ENCODE data around the gene FSCN2.

Gene FSCN2

DNA sequence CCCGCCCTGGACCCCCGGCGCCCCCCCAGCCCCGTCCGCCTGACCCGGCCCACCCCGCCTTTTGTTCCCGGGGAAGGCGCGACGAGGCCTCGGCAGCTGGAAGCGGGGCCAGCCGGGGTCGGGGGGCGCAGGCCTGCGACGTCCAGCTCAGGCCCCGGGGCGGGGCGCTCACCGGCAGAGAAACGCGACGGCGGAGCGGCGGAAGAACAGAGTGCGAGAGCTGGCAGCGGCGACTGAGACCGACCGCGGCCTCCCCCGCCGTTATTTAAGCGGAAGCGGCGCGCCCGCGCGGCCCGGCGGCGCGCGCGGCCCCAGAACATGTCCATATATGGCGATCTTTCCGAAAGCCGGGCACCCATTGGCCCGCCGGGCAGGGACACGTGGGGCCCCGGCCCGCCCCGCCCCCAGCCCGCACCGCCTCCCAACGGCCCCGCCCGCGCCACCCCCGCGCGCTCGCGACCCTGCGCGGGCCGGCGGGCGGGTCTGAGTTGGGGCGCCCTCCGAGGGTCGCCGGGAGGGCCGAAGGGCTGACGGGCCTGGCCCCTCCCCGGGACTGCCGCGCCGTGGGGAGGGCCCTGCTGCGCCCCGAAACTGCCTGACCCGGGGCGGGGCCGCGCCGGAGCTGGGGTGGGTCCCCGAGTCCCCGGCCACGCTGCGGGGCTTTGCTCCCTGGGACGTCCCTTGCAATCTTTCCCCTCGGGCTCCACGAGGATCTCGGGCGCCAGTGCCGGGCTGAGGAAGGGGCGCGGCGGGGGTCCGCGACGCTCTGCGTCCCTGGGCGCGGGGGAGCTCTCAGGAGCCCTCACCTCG is 15.4 kb upstream of the FSCN2 start, which contains the start of gene ACTG1:
Gene ACTG1 (minus strand): TSS at position 238 of the 810 bp plus-strand sequence. CDS start 445 bp downstream, outside the sequence.
- Histone ChIP-seq H3K4me1 (ENCODE audit: insufficient read depth, low read length) (peaks cover 24% of the 10 kb centered on the region), H3K4me3 (ENCODE audit: low read length) (peak within 1 kb of the TSS; percentile 87), H3K9me3 (ENCODE audit: low read length) (no peaks in the 10 kb centered on the region), H2AFZ (ENCODE audit: low read depth, low read length) (no peak within 1 kb of the TSS), H3K36me3 (ENCODE audit: insufficient read depth, low read length) (peaks cover 36% of the 10 kb centered on the region), H3K27me3 (ENCODE audit: insufficient read depth, low read length) (no peaks in the 10 kb centered on the region)

GRCh38 chr17:81513372-81513752 is 14.8 kb upstream of the FSCN2 start:
- Histone ChIP-seq H3K4me3 (ENCODE audit: low read length) (peak overlapping the region; percentile 83), H3K36me3 (ENCODE audit: insufficient read depth, low read length) (peaks cover 36% of the 10 kb centered on the region), H3K9me3 (ENCODE audit: low read length) (no peaks in the 10 kb centered on the region), H3K27me3 (ENCODE audit: insufficient read depth, low read length) (no peaks in the 10 kb centered on the region), H2AFZ (ENCODE audit: low read depth, low read length) (no peak overlapping the region), H3K4me1 (ENCODE audit: insufficient read depth, low read length) (peaks cover 24% of the 10 kb centered on the region)

GRCh38 chr17:81513753-81514488 is 14.3 kb upstream of the FSCN2 start:
- peaks cover 31% of the 10 kb centered on the region for H3K36me3 ChIP-seq (ENCODE audit: insufficient read depth, low read length)
- peak overlapping the region; percentile 83 for H3K4me3 ChIP-seq (ENCODE audit: low read length)
- peaks cover 27% of the 10 kb centered on the region for H3K4me1 ChIP-seq (ENCODE audit: insufficient read depth, low read length)
- no peak overlapping the region for H2AFZ ChIP-seq (ENCODE audit: low read depth, low read length)
- no peaks in the 10 kb centered on the region for H3K27me3 ChIP-seq (ENCODE audit: insufficient read depth, low read length)
- no peaks in the 10 kb centered on the region for H3K9me3 ChIP-seq (ENCODE audit: low read length)

DNA sequence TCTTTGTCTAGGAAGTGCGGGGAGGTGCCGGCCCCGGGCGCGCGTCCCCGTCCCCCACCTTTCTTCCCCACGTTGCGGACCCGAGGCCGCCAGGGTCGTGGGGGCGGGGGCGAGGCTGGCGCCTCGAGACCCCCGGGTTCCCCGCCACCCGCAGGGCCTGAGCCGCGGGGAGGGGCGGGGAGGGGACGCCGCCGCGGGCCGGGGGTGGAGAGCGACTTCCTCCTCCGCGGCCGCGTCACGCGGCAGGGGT is 13.8 kb upstream of the FSCN2 start:
- Histone ChIP-seq H3K27me3 (ENCODE audit: insufficient read depth, low read length) (no peaks in the 10 kb centered on the region), H3K36me3 (ENCODE audit: insufficient read depth, low read length) (peaks cover 27% of the 10 kb centered on the region), H2AFZ (ENCODE audit: low read depth, low read length) (no peak overlapping the region), H3K4me1 (ENCODE audit: insufficient read depth, low read length) (peaks cover 22% of the 10 kb centered on the region), H3K9me3 (ENCODE audit: low read length) (no peaks in the 10 kb centered on the region), H3K4me3 (ENCODE audit: low read length) (peak overlapping the region; percentile 83)

GRCh38 chr17:81514739-81515529 is 13.2 kb upstream of the FSCN2 start:
- Histone ChIP-seq H3K36me3 (ENCODE audit: insufficient read depth, low read length) (peaks cover 21% of the 10 kb centered on the region), H3K27me3 (ENCODE audit: insufficient read depth, low read length) (no peaks in the 10 kb centered on the region), H3K4me3 (ENCODE audit: low read length) (peak overlapping the region; percentile 83), H2AFZ (ENCODE audit: low read depth, low read length) (no peak overlapping the region), H3K9me3 (ENCODE audit: low read length) (no peaks in the 10 kb centered on the region), H3K4me1 (ENCODE audit: insufficient read depth, low read length) (peaks cover 18% of the 10 kb centered on the region)

DNA sequence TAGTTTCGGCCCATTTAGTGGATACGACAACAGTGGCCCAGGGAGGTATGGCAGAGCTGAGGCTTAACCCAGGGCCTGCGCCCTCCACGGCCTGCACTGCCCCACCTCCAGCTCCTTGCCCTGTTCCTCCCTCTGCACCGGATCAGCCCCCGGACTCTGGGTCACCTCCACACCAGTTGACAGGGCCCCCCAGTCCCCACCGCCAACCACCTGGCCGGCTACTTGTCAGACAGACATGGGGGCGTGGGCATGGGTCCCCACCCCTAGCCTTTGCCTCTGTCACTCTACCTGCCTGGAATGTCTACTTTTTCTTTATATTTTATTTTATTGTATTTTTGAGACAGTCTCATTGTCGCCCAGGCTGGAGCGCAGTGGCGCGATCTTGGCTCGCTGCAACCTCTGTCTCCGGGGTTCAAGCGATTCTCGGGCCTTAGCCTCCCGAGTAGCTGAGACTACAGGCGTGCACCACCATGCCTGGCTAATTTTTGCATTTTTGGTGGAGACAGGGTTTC is 12.6 kb upstream of the FSCN2 start:
- Histone ChIP-seq H3K27me3 (ENCODE audit: insufficient read depth, low read length) (no peaks in the 10 kb centered on the region), H3K4me1 (ENCODE audit: insufficient read depth, low read length) (peaks cover 18% of the 10 kb centered on the region), H3K4me3 (ENCODE audit: low read length) (peak overlapping the region; percentile 83), H2AFZ (ENCODE audit: low read depth, low read length) (no peak overlapping the region), H3K9me3 (ENCODE audit: low read length) (no peaks in the 10 kb centered on the region), H3K36me3 (ENCODE audit: insufficient read depth, low read length) (peaks cover 15% of the 10 kb centered on the region)

GRCh38 chr17:81516439-81516838 is 11.7 kb upstream of the FSCN2 start:
- no peak overlapping the region for H3K4me3 ChIP-seq (ENCODE audit: low read length)
- peaks cover 18% of the 10 kb centered on the region for H3K4me1 ChIP-seq (ENCODE audit: insufficient read depth, low read length)
- H3K27me3 ChIP-seq (ENCODE audit: insufficient read depth, low read length), result no peaks in the 10 kb centered on the region
- no peaks in the 10 kb centered on the region for H3K9me3 ChIP-seq (ENCODE audit: low read length)
- peaks cover 6% of the 10 kb centered on the region for H3K36me3 ChIP-seq (ENCODE audit: insufficient read depth, low read length)
- H2AFZ ChIP-seq (ENCODE audit: low read depth, low read length), result no peak overlapping the region

DNA sequence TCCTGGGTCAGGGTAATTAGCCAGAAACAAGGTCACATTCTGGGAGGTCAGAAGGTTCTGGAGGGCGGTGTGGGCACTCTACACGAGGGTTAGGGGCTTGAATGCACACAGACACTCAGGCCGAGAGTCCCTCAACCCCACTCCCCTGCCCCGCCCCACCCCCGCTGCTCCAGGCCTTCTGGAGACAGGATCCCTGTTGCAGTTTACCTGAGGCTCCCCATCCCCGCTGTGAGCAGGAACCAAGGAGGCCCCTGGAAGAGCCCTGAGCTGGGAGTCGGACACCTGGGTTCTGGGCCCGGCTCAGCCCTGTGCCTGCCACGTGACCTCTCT is 11.2 kb upstream of the FSCN2 start:
- H3K27me3 ChIP-seq (ENCODE audit: insufficient read depth, low read length), result no peaks in the 10 kb centered on the region
- H2AFZ ChIP-seq (ENCODE audit: low read depth, low read length), result no peak overlapping the region
- H3K9me3 ChIP-seq (ENCODE audit: low read length), result no peaks in the 10 kb centered on the region
- peaks cover under 1% of the 10 kb centered on the region for H3K36me3 ChIP-seq (ENCODE audit: insufficient read depth, low read length)
- no peak overlapping the region for H3K4me3 ChIP-seq (ENCODE audit: low read length)
- H3K4me1 ChIP-seq (ENCODE audit: insufficient read depth, low read length), result peaks cover 18% of the 10 kb centered on the region

DNA sequence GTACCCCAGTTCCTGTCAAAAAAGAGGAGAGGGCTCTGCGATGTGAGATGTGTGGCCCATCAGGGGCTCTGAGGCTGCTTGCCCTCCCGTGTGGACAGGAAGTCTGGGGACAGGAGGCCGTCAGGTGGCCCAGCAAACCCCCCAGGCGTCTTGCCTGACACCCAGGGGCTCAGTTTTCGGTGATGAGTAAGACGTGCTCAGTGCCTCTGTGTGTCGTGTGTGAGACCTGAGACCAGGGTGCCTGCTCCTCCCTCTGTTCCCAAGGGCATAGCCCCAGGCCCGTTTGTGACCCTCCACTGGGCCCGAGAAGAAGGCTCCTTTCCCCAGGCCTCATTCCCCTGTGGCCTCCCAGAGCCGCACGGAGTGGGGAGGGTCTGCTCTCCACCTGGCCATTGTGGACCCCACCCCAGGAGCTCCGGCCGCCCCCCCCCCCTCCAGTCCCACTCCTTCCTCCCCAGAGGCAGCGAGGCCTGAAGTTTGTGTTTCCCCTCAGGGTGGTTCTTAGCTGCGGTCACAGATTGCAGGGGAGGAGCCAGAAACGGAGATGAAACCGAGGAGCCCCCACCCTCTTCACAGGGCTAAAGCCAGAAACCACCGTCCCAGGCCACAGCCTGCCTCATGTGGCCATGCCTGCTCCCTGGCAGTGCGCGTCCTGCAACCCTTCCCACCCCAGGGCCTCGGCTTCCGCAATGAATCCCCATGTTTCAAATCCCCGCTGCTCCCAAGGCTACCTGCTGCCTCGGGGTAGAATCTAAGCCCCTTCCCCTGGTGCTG is 10.7 kb upstream of the FSCN2 start:
- Histone ChIP-seq H2AFZ (ENCODE audit: low read depth, low read length) (no peak overlapping the region), H3K4me3 (ENCODE audit: low read length) (no peak overlapping the region), H3K4me1 (ENCODE audit: insufficient read depth, low read length) (peaks cover 18% of the 10 kb centered on the region), H3K27me3 (ENCODE audit: insufficient read depth, low read length) (no peaks in the 10 kb centered on the region), H3K36me3 (ENCODE audit: insufficient read depth, low read length) (no peaks in the 10 kb centered on the region), H3K9me3 (ENCODE audit: low read length) (no peaks in the 10 kb centered on the region)

DNA sequence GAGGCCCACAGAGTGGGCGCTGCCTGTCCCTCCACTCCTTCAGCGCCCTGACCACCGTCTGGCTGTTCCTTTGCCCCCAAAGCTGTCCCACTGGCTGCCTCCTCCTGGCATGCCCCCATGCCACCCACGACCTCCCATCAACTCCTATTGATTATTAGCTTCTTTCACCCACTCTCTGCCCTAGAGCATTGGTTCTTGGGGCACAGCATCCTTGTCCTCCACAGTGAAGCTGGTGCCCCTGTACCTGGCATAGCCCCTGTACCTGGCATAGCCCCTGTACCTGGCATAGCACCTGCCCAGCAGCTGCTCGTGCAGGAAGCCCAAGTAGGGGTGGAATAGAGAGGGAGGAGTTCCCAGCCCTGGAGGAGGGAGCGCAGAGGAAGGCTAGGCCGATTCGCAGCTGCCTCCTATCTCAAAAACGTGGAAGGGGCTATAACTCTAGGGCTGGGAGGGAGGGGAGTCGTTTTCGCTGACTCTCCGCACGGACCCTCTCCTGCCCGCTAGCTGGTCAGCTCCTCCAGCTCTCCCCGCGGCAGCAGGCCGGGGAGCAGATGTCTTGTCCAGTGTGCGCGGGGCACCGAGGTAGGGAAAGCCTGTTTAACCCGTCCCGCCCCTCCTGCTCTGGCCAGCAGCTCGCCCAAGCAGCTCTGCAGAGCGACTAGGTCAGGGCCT is 9.9 kb upstream of the FSCN2 start:
- H3K27me3 ChIP-seq (ENCODE audit: insufficient read depth, low read length), result no peaks in the 10 kb centered on the region

GRCh38 chr17:81518785-81519283 is 9.3 kb upstream of the FSCN2 start:
- H3K27me3 ChIP-seq (ENCODE audit: insufficient read depth, low read length), result no peaks in the 10 kb centered on the region
- H3K4me3 ChIP-seq (ENCODE audit: low read length), result no peak overlapping the region
- no peaks in the 10 kb centered on the region for H3K36me3 ChIP-seq (ENCODE audit: insufficient read depth, low read length)
- H3K4me1 ChIP-seq (ENCODE audit: insufficient read depth, low read length), result peaks cover 29% of the 10 kb centered on the region
- H2AFZ ChIP-seq (ENCODE audit: low read depth, low read length), result no peak overlapping the region
- H3K9me3 ChIP-seq (ENCODE audit: low read length), result no peaks in the 10 kb centered on the region

More for the DNA sequence above, 9.9 kb upstream of the FSCN2 start:
- H3K9me3 ChIP-seq (ENCODE audit: low read length), result no peaks in the 10 kb centered on the region
- no peaks in the 10 kb centered on the region for H3K36me3 ChIP-seq (ENCODE audit: insufficient read depth, low read length)
- peaks cover 23% of the 10 kb centered on the region for H3K4me1 ChIP-seq (ENCODE audit: insufficient read depth, low read length)
- H2AFZ ChIP-seq (ENCODE audit: low read depth, low read length), result no peak overlapping the region
- no peak overlapping the region for H3K4me3 ChIP-seq (ENCODE audit: low read length)

All from neuron (in vitro differentiated cells).